Measurements from ENCODE around the gene RNF167.

RNF167 gene

DNA sequence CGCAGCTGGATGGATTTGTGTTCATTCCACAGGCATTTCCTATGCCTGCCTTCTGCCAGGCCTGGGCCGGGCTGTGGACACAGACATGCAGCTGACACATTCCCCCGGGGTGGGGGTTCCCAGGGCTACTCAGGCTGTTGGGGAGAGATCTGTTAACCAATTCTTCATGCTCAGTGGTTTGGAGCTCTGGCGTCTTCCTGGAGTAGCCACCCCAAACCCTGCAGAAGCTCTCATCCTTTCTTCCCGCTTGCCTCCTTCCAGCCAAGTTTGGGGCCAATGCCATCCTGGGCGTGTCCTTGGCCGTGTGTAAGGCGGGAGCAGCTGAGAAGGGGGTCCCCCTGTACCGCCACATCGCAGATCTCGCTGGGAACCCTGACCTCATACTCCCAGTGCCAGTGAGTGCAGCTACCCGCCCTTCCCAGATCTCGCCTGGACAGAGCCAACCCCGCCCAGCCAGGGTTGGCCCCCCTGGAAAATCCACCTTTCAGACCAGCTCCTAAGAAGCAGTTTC lies 13.4 kb downstream of the RNF167 start:
- no peak for DNase-seq (ENCODE audit: low read depth in 3 of 3)

DNA sequence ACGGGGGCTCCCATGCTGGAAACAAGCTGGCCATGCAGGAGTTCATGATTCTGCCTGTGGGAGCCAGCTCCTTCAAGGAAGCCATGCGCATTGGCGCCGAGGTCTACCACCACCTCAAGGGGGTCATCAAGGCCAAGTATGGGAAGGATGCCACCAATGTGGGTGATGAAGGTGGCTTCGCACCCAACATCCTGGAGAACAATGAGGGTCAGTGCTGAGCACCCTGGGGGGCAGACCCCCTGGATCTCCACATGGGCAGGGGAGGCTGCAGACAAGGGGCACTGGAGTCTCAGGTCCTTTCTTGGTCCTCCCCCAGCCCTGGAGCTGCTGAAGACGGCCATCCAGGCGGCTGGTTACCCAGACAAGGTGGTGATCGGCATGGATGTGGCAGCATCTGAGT lies 15.0 kb downstream of the RNF167 start:
- no peak for DNase-seq (ENCODE audit: low read depth in 3 of 3)

DNA sequence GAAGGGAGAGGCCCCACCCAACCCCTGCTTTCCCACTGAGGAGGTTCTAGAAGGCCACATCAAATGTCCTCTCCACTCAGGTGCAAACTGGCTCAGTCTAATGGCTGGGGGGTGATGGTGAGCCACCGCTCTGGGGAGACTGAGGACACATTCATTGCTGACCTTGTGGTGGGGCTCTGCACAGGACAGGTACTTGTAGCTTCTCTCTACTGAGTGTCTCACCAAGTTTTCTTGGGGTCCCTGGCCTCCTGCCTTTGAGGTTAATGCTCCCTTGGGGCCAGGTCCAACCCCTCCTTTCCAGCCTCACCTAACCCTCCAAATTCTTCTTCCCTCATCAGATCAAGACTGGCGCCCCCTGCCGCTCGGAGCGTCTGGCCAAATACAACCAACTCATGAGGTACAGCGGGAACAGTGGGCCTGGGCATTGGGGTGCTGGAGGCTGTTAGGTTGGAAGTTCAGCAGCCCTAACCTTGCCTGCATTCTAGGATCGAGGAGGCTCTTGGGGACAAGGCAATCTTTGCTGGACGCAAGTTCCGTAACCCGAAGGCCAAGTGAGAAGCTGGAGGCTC lies 16.5 kb downstream of the RNF167 start:
- DNase-seq (ENCODE audit: low read depth in 3 of 3) = no peak

DNA sequence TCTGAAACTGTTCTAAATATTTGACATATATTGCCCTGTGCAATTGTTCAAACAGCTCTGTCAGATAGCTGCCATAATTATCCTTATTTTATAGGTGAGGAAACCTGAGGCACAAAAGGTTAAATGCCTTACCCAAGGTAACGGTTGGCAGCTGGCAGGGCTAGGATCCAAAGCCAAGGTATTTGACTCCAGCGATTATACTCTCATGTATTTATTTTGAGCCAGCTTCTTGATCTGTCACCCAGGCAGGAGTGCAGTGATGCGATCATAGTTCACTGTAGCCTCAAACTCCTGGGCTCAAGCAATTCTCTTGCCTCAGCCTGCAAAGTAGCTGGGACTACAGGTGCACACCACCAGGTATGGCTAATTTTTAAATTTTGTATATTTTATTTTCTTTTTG lies 18.0 kb downstream of the RNF167 start:
- no peak for DNase-seq (ENCODE audit: low read depth in 3 of 3)

DNA sequence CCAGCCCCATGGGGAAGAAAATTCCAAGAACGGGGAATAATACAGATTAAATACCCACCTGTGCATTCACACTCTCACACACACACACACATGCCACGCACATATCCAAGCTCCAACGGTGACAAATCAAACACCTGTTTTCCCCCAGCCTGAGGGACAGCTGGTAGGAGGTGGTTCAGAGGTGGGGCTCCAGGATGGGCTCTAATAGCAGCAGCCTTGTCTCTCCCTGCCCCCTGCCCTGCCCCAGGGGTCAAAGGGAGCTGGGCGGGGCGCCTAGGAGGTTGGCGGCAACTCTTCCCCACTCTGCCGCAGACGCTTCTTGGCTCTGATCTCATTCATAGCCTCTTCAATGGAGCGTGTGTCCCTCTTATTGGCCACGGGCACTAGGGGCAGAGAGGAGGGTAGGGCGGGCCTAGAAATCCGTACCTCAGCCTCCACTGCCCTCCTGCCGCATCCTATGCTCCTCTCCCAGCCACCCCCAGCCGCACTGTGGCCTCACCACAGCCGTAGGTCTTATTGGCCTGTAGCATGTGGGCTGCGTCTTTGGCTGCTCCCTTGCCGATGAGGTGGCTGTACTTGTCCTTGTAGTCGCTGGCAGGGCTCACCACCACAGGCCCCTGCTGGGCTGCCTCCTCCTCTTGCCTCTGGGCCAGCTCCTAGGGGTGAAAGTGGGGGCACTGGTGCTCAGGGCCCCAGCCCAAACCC lies 19.3 kb downstream of the RNF167 start:
- DNase-seq (ENCODE audit: low read depth in 3 of 3) = no peak

DNA sequence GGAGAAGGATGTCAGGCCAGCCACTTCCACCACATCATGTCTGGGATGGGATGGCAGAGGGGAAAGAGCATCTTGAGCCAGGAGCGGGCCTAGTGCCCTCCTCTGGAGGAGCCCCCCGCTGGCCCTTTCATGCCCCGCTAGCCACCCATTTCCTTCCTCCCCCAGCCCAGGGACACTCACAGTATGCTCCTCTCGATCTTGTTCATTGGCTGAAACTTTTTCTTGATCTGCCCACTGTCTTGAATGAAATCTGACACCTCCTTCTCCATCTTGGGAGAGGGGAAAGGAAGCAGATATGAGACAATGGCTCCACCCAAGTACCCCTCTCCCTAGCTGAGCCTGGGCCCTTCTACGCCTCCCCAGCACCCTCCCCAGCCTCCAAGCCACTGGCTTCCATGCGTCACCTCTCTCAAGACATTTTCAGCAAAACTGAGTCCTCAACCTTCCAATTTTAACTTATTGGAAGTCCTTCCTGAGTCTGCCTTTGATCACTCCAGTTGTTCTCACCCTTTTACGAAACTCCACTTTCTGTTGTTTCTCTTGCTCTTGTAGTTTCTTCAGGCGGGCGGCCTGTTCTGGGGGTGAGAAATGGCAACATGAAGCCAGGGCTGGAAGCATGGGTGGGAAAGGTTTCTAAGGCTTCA lies 20.3 kb downstream of the RNF167 start:
- DNase-seq (ENCODE audit: low read depth in 3 of 3) = no peak

DNA sequence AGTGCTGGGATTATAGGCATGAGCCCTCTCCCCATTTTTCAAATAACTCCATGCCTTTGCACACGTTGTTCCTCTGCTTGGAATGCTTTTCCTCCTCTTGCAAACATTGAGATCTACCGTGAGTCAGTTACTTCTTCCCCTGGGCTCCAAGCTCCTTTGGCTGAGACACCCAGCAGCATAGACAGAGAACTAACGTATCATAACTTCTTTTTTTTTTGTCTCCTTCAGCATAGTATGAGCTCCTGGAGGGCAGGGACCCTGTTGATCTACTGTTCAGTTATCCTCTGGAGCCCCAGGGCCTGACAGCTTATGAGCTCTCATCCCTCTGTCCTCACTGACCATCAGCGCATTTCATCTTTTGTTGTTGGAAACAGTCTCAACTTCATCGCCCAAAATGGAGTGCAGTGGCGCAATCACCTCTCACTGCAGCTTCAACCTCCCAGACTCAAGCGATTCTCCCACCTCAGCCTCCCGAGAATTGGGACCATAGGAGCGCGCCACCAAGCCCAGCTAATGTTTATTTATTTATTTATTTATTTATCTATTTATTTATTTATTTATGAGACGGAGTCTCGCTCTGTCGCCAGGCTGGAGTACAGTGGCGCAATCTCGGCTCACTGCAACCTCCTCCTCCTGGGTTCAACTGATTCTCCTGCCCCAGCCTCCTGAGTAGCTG lies 25.4 kb downstream of the RNF167 start:
- no peak for DNase-seq (ENCODE audit: low read depth in 3 of 3)

DNA sequence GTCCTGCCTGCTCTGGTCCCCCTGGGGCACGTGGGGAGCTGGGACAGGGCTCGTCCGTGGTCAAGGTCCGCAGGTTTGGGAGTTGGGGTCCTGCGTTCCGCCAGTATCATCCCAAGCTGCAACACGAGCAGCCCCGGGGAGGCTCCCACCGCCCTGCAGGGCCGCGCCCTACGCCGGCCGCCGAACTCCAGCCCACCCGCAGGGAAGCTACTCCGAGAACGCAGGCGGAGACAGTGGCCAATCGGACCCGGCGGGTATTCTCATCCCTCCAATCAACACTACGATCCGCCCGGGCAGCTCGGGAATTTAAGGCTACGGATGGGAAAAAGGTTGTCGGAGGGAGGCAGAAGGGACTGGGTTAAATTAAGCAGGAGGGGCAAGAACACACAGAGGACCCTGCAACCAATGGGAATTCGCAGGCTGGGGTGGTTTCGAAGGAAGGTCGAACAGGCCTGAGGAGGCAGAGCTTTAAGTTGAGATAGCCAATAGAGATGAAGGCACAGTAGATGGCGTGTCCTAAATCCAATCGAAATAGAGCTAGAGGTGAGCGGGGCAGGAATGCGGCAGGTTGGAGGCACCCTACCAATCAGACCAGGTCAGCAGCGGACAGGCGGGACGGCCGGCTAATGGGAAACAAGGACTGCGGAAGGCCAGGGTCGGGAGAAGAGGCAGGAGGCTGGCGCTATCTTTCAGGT lies 26.9 kb downstream of the RNF167 start:
- DNase-seq (ENCODE audit: low read depth in 3 of 3) = peak; percentile 76 to 90 (median 76)

DNA sequence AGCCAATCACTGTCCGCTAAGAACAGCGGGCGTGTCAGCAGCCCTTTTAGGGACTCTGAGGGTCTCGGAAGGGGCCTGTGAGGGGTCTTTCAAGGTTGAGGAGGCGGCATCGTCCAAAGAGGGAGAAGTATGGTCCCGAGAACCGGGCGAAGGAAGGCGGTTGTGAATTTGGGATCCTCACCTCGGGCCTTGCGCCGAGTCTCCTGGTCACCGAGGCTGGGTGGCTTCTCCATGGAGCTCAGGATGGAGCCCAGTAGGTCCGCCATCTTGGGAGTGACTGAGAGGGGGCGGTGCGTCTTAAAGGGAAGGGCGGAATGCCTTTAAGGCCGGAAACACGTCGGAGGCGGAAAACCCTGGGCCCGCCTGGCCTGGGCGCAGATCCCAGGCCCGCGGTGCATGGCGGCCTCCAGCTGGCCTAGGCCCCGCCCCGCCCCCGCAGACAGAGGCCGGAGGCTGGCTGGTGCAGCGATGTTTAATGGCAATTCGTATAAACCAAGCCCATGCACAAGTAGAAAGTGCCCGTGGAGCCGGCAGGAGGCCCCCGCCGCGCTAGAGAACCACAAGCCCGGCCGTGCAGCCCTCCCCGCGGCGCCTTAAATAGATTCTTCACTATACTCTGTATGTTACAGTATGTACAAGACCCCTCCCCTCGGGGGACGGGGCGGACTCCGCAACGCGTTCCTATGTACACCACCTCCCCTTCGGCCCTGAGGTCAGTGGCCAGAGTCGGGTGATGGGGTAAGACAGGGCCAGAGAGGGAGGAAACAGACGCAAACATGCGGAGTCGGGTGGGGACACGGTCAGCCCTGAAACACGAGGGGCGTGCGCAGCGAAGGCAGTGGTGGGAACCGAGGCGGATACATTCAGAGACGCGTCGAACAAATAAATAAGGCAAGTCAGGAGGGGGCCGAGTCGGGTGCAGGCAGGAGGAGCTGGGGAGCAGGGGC lies 27.7 kb downstream of the RNF167 start, which contains the start of gene SPAG7:
Gene SPAG7 (minus strand): TSS at position 279 of the 947 bp plus-strand sequence. CDS start 13 bp downstream, at position 266.
- peak; percentile 85 to 87 (median 85) for DNase-seq (ENCODE audit: low read depth in 3 of 3)

DNA sequence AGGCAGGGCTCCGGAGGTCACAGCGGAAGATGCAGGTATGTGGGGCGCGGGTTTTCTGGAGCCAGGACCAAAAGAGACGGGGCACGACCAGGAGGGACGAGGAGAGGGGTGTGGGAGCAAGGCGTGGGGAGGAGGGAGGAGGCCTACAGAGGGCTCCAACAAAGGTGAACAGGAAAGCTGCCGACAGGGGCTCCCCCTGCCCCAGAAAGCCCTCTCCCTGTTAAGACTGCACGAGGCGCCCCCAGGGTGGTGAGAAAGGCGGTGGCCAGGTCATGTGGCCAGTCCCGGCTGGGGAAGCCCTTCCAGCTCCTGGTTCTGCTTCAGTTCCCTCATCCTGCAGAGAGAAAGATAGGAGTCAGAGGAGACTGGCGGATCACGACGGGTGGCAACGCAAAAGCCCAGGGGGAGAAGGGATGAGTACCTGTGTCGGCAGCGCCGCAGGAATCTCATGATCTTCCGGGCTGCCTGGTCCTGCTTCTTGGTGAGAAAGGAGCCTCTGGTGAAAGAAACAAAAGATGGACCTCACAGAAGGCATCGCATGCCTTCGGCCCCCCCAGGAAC lies 28.5 kb downstream of the RNF167 start:
- DNase-seq (ENCODE audit: low read depth in 3 of 3) = peak in 1 of 3 experiments; percentile 33

DNA sequence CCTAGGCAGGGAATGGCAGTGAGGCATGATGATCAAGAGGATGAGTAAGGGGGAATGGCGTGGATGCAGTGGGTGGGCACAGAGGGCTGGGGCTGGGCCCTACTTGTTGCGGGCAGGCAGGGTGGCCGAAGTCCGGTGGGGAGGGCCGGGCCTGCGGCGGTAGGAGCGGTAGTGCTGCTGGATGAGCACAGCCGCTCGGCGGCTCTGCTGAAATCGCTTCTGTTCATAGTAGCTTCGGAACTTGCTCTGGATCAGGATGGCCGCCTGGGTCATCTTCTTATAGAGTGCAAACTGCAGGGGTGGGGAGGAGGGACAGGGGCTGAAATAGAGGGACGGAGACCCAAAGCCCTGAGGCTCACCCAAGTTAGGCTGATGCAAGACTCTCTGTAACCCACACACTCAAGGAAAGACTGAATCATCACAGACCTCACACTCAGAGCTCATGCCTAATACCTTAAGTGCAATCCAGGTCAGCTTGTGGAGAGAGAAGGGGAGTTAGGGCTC lies 29.0 kb downstream of the RNF167 start:
- DNase-seq (ENCODE audit: low read depth in 3 of 3) = peak in 2 of 3 experiments; percentile 23 to 33

DNA sequence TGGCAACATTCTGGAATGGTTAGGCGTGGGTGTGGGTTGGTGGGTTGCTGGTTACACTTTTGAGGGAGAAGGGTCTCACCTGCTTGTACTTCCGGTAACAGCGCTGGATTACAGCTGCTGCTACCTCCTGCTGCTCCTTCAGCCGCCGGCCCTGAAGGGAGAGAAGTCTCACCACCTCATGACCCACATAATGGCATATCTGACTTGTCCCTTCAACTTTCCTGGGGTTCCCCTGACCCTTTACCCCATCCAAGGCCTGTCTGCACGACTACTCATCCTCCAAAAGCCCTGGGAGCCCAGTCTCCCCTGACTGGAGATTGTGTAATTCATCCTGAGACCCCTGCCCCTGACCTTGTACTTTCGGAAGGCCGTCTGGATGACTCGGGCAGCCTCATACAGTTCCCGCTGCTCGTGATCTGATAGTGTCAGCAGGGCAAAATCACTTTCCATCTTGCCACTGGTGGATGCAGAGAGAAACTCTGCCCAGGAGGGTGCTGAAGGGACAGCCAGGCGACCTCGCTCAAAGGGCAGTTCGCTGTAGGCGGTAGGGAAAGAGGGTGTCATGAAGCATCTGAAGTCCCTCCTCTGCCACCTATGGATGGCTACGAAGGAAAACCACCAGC lies 29.6 kb downstream of the RNF167 start:
- no peak for DNase-seq (ENCODE audit: low read depth in 3 of 3)

DNA sequence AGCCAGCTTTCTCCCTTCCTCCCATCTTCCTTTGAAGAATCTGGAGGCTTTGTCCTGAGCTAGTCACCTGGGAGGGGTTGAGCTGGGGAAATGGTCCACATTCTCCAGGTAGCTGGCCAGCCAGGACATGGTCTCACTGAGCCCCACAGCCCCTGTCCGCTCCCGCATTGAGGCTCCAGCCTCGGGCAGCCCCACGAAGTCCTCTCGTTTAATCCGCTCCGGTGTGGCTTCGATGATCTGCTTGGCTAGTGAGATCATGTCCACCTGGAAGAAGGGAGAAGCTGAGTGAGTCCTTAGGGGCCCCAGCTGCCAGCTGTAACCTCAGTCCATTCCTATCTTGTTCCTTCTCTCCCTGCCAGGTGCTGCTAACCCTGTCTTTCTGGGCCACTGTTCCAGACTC lies 30.2 kb downstream of the RNF167 start:
- DNase-seq (ENCODE audit: low read depth in 3 of 3) = no peak

DNA sequence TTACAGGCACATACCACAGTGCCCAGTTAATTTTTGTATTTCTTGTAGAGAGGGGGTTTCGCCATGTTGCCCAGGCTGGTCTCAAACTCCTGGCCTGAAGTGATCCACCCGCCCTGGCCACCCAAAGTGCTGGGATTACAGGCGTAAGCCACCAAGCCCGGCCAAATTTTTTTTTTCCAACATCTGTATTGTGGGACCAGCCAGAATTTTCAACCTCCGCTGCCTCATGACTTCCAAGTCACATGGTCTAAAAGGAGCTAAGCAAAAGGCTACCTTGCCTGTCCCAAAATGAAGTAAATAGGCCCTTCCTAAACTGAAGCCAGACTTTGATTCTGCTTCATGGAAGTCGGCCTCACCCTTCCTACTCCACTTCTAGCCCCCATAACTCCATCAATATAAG lies 31.8 kb downstream of the RNF167 start:
- no peak for DNase-seq (ENCODE audit: low read depth in 3 of 3)

DNA sequence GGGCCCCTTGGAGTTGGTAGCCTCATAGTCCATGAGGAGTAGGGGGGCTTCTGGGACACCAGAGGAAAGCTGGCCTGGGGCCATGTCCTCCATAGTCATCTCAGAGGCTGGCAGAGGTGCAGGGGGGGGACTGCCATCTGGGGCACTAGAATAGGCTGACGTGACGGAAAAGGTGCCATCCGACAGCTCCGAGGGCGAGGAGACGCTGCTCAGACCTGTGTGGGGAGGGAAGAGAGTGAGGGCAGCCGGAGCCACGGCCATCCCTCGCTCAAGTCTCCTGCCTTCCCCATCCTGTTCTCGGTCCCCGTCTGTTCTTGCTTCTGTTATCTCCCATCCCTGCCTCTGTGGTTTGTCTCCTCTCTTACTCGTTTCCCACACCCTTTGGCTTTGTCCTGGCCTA lies 32.3 kb downstream of the RNF167 start:
- DNase-seq (ENCODE audit: low read depth in 3 of 3) = no peak

DNA sequence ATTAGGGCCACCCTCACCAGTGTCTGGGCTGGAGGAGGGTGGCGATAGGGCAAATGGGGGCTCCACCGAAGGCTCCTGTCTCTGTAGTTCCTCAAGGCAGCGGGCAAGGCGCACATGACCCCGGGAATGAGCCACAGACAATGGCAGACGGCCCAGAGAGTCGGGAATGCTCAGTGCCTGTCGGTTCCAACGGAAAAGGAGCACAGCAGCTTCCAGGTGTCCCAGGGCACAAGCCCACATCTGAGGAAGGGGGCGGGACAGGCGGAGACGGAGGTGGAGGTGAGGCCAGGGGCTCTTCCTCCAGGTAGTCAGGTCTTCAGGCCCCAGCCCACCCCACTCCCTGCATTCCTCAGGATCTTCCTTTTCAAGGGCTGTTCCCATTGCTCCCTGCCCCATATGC lies 32.7 kb downstream of the RNF167 start:
- DNase-seq (ENCODE audit: low read depth in 3 of 3) = no peak

DNA sequence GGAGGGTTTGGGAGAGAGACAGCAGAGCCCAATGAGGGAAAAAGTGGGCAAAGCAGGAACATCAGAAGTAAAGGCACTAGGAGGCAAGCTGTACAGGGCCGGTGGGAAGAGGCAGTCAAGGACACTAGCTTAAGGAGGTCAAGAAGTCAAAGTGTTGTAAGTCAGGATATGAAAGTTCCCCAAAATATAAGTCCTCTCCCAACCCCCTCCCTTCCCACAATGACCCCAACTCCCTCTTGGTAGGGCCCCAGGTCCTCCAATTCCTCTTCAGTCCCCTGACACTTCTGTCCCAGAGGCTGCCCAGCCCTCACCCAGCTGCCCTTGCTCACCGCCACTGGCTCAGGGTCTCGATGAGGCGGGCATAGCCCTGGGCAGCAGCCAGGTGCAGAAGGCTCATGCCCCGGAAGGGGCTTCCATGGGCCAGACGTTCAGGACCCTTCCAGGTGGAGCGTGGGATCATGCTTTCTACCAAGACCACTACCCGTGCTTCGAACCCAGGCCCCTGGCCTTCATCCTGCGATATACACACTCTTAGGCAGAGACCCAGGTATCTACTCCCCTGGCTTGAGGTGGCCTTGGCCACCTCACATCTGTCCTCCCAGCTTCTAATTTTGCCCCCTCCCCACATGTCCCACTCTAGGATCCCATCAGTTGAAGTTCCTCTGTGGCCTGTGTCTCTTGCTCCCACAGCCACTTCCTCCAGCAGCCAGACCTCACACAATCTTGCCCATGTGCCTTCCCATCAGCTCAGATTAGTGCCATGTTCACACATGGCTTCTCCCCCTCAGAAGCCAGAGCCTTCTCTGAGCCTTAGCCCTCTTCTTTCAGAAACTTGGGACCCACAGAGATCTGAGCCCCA lies 33.4 kb downstream of the RNF167 start:
- no peak for DNase-seq (ENCODE audit: low read depth in 3 of 3)

DNA sequence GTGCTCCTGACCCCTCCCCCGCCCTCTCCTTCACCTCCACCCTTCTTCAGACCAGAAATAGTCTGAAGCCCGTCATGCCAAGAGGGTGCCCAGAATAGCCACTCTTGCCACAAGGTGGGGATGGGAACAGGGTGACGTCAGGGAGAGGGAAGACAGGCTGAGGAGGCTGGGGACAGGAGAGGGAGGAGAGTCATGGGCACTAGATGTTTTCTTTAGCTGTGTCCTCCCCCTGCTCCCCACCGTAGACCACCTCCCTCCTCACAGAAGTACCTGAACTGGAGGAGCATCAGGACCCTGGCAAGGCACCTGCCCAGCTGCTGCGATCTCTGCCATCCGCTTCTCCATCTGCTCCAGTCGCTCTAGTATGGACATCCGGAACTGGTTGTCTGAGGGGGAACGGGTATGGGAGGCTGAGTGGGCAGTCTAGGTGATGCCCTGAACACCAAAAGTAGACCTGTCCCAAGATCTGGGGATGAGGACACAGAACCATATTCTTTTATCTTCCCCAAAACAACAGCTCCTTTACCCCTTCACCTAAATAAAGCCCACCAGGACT lies 34.1 kb downstream of the RNF167 start:
- no peak for DNase-seq (ENCODE audit: low read depth in 3 of 3)
